ENCODE data around the gene HNF4A.

HNF4A gene

GRCh38 chr20:44424039-44424495 is 68.6 kb downstream of the HNF4A start:
- Histone ChIP-seq H3K9me3 (ENCODE audit: low read length) (no peaks in the 10 kb centered on the region), H3K36me3 (ENCODE audit: insufficient read depth, low read length) (no peaks in the 10 kb centered on the region), H3K4me2 (ENCODE audit: low read length) (no peak overlapping the region), H3F3A (ENCODE audit: insufficient read depth, low read length) (no peaks in the 10 kb centered on the region), H3K4me1 (ENCODE audit: insufficient read depth, low read length, severe bottlenecking) (no peaks in the 10 kb centered on the region), H3K27ac (ENCODE audit: low read depth, low read length, poor library complexity, severe bottlenecking) (no peak overlapping the region), H3K9ac (ENCODE audit: low read length) (no peak overlapping the region), H3K27me3 (ENCODE audit: insufficient read depth, low read length) (no peaks in the 10 kb centered on the region; the same call in none of the 2 replicates), H4K20me1 (ENCODE audit: insufficient read depth, low read length) (no peaks in the 10 kb centered on the region), H3K4me3 (ENCODE audit: low read depth, low read length, poor library complexity, severe bottlenecking) (no peak overlapping the region), H3K79me2 (ENCODE audit: insufficient read depth, low read length) (no peaks in the 10 kb centered on the region), H2AFZ (ENCODE audit: low read length) (no peak overlapping the region), H3K9me2 (ENCODE audit: low read depth, low read length) (no peaks in the 10 kb centered on the region)
- no peak for TF ChIP-seq CTCF (IDR thresholded peaks at IDR 0.05; ENCODE audit: low read length)
- TF ChIP-seq EZH2 (IDR thresholded peaks at IDR 0.05; ENCODE audit: borderline replicate concordance, low read length): no peak

GRCh38 chr20:44425923-44426322 is 70.4 kb downstream of the HNF4A start:
- Histone ChIP-seq H4K20me1 (ENCODE audit: insufficient read depth, low read length) (no peaks in the 10 kb centered on the region), H3K4me3 (ENCODE audit: low read depth, low read length, poor library complexity, severe bottlenecking) (no peak overlapping the region)

GRCh38 chr20:44426879-44427790 is 71.6 kb downstream of the HNF4A start:
- Histone ChIP-seq H3K4me3 (ENCODE audit: low read depth, low read length, poor library complexity, severe bottlenecking) (no peak overlapping the region), H3F3A (ENCODE audit: insufficient read depth, low read length) (no peaks in the 10 kb centered on the region), H3K27ac (ENCODE audit: low read depth, low read length, poor library complexity, severe bottlenecking) (no peak overlapping the region), H3K9me3 (ENCODE audit: low read length) (no peaks in the 10 kb centered on the region), H3K4me2 (ENCODE audit: low read length) (no peak overlapping the region), H3K4me1 (ENCODE audit: insufficient read depth, low read length, severe bottlenecking) (no peaks in the 10 kb centered on the region), H3K9me2 (ENCODE audit: low read depth, low read length) (no peaks in the 10 kb centered on the region), H3K9ac (ENCODE audit: low read length) (no peak overlapping the region), H3K36me3 (ENCODE audit: insufficient read depth, low read length) (no peaks in the 10 kb centered on the region), H4K20me1 (ENCODE audit: insufficient read depth, low read length) (no peaks in the 10 kb centered on the region), H3K79me2 (ENCODE audit: insufficient read depth, low read length) (no peaks in the 10 kb centered on the region), H2AFZ (ENCODE audit: low read length) (no peak overlapping the region), H3K27me3 (ENCODE audit: insufficient read depth, low read length) (no peaks in the 10 kb centered on the region; the same call in none of the 2 replicates)
- no peak for TF ChIP-seq CTCF (IDR thresholded peaks at IDR 0.05; ENCODE audit: low read length)
- TF ChIP-seq EZH2 (IDR thresholded peaks at IDR 0.05; ENCODE audit: borderline replicate concordance, low read length): no peak

More at GRCh38 chr20:44425923-44426322, 70.4 kb downstream of the HNF4A start:
- H3F3A ChIP-seq (ENCODE audit: insufficient read depth, low read length): no peaks in the 10 kb centered on the region
- H3K4me1 ChIP-seq (ENCODE audit: insufficient read depth, low read length, severe bottlenecking): no peaks in the 10 kb centered on the region
- no peaks in the 10 kb centered on the region for H3K36me3 ChIP-seq (ENCODE audit: insufficient read depth, low read length)
- H2AFZ ChIP-seq (ENCODE audit: low read length): no peak overlapping the region
- no peaks in the 10 kb centered on the region for H3K9me2 ChIP-seq (ENCODE audit: low read depth, low read length)
- H3K4me2 ChIP-seq (ENCODE audit: low read length): no peak overlapping the region
- TF ChIP-seq CTCF (IDR thresholded peaks at IDR 0.05; ENCODE audit: low read length): no peak
- no peak for TF ChIP-seq EZH2 (IDR thresholded peaks at IDR 0.05; ENCODE audit: borderline replicate concordance, low read length)
- no peak overlapping the region for H3K9ac ChIP-seq (ENCODE audit: low read length)
- no peak overlapping the region for H3K27ac ChIP-seq (ENCODE audit: low read depth, low read length, poor library complexity, severe bottlenecking)
- no peaks in the 10 kb centered on the region for H3K9me3 ChIP-seq (ENCODE audit: low read length)
- H3K79me2 ChIP-seq (ENCODE audit: insufficient read depth, low read length): no peaks in the 10 kb centered on the region
- H3K27me3 ChIP-seq (ENCODE audit: insufficient read depth, low read length): no peaks in the 10 kb centered on the region; the same call in none of the 2 replicates

All from OCI-LY1 (cell line).